Adrenal gland (tissue), 5 donors: ENCODE results near the gene HACD3.

ENCODE experiments used
- CTCF ChIP-seq, 6 experiments: fragments of 450-650 bp in 4 of 6; fragments of 200-600 bp in 2 of 6; sonication (generic) in 1 of 6; IDR thresholded peaks; 1 replicate in 5 of 6; 2 replicates in 1 of 6; pipeline versions ENCODE4 v1.5.1 to v1.8.0; 2016 to 2021; ENCODE audit warnings: antibody characterized with exemption in 6 of 6, mild to moderate bottlenecking in 2 of 6, moderate library complexity in 1 of 6
- POLR2A ChIP-seq, 2 donors: fragments of 450-650 bp; IDR thresholded peaks; one replicate each; pipeline ENCODE4 v1.6.1; 2017; ENCODE audit warnings: antibody characterized with exemption in 2 of 2, mild to moderate bottlenecking in 2 of 2, moderate library complexity in 1 of 2
- donor health status: DM: no; HTN: no; CAD: no.

- TF ChIP-seq CTCF (IDR thresholded peaks at IDR 0.05) (no peak), POLR2A (IDR thresholded peaks at IDR 0.05) (no peak)
These were observed 92.8 kb downstream of the HACD3 start for GRCh38 chr15:65623103-65623502.
